BLaER1 (cell line): ENCODE results near the gene ADM2.

Source experiments
- H3K27ac ChIP-seq: shearing (Covaris generic); formaldehyde crosslinking; 2 replicates; pipeline ENCODE4 v1.8.1; 2022
- H3K27me3 ChIP-seq: shearing (Covaris generic); formaldehyde crosslinking; 2 replicates; pipeline ENCODE4 v1.8.1; 2022
- H3K36me3 ChIP-seq: shearing (Covaris generic); formaldehyde crosslinking; 2 replicates; pipeline ENCODE4 v1.8.1; 2022
- H3K4me1 ChIP-seq: shearing (Covaris generic); formaldehyde crosslinking; 2 replicates; pipeline ENCODE4 v1.8.1; 2022
- H3K4me2 ChIP-seq: shearing (Covaris generic); formaldehyde crosslinking; 2 replicates; pipeline ENCODE4 v1.8.1; 2022
- H3K4me3 ChIP-seq: shearing (Covaris generic); formaldehyde crosslinking; 2 replicates; pipeline ENCODE4 v1.8.1; 2022
- H3K9ac ChIP-seq: shearing (Covaris generic); formaldehyde crosslinking; 2 replicates; pipeline ENCODE4 v1.8.1; 2022
- H3K9me3 ChIP-seq: shearing (Covaris generic); formaldehyde crosslinking; 2 replicates; pipeline ENCODE4 v1.8.1; 2022
- H4K20me1 ChIP-seq: shearing (Covaris generic); formaldehyde crosslinking; 2 replicates; pipeline ENCODE4 v1.8.1; 2022
- Cebpa-rat ChIP-seq: shearing (Covaris generic); IDR thresholded peaks from 2 replicates; pipeline ENCODE4 v1.8.1; 2022

Gene ADM2

GRCh38 chr22:50445071-50445879 lies 36.1 kb upstream of the ADM2 start:
- no peak for TF ChIP-seq Cebpa-rat
- Histone ChIP-seq H3K4me3 (peak overlapping the region; percentile 48), H3K27me3 (no peaks in the 10 kb centered on the region), H4K20me1 (peaks cover 20% of the 10 kb centered on the region), H3K9ac (peak overlapping the region; percentile 76), H3K4me2 (peak overlapping the region; percentile 96), H3K9me3 (no peaks in the 10 kb centered on the region), H3K4me1 (peaks cover 90% of the 10 kb centered on the region), H3K36me3 (peaks cover 68% of the 10 kb centered on the region), H3K27ac (peak overlapping the region; percentile 85)

GRCh38 chr22:50445880-50446707 lies 35.2 kb upstream of the ADM2 start:
- H3K27me3 ChIP-seq, result no peaks in the 10 kb centered on the region
- peaks cover 88% of the 10 kb centered on the region for H3K4me1 ChIP-seq
- peak overlapping the region; percentile 76 for H3K9ac ChIP-seq
- H3K27ac ChIP-seq, result peak overlapping the region; percentile 85
- TF ChIP-seq Cebpa-rat, result no peak
- H3K9me3 ChIP-seq, result no peaks in the 10 kb centered on the region
- peak overlapping the region; percentile 96 for H3K4me2 ChIP-seq
- peak overlapping the region; percentile 48 for H3K4me3 ChIP-seq
- peaks cover 68% of the 10 kb centered on the region for H3K36me3 ChIP-seq
- peaks cover 25% of the 10 kb centered on the region for H4K20me1 ChIP-seq

GRCh38 chr22:50446708-50447575 lies 34.4 kb upstream of the ADM2 start:
- Histone ChIP-seq H3K4me1 (peaks cover 79% of the 10 kb centered on the region), H3K27me3 (no peaks in the 10 kb centered on the region), H4K20me1 (peaks cover 25% of the 10 kb centered on the region), H3K4me2 (peak overlapping the region; percentile 96), H3K4me3 (no peak overlapping the region), H3K36me3 (peaks cover 68% of the 10 kb centered on the region), H3K9me3 (no peaks in the 10 kb centered on the region), H3K27ac (0 out of 2 replicates have a peak overlapping the region, but pooled peaks have one; percentile 85), H3K9ac (0 out of 2 replicates have a peak overlapping the region, but pooled peaks have one; percentile 76)
- TF ChIP-seq Cebpa-rat, result no peak

- TF ChIP-seq Cebpa-rat, result no peak
- Histone ChIP-seq H3K36me3 (peaks cover 74% of the 10 kb centered on the region), H3K27ac (peak overlapping the region; percentile 75), H4K20me1 (peaks cover 25% of the 10 kb centered on the region), H3K4me1 (peaks cover 74% of the 10 kb centered on the region), H3K4me2 (peak overlapping the region; percentile 77; the same call in 1 of the 2 replicates), H3K27me3 (no peaks in the 10 kb centered on the region), H3K9ac (no peak overlapping the region), H3K4me3 (no peak overlapping the region), H3K9me3 (no peaks in the 10 kb centered on the region)
Observed at GRCh38 chr22:50447576-50448551, 33.5 kb upstream of the ADM2 start.

- Histone ChIP-seq H3K27me3 (no peaks in the 10 kb centered on the region), H3K36me3 (peaks cover 94% of the 10 kb centered on the region), H4K20me1 (peaks cover 53% of the 10 kb centered on the region), H3K4me3 (no peak overlapping the region), H3K27ac (no peak overlapping the region), H3K9ac (no peak overlapping the region), H3K9me3 (no peaks in the 10 kb centered on the region), H3K4me2 (no peak overlapping the region), H3K4me1 (peaks cover 32% of the 10 kb centered on the region)
- TF ChIP-seq Cebpa-rat, result no peak
Observed at GRCh38 chr22:50452649-50453048, 28.7 kb upstream of the ADM2 start.

GRCh38 chr22:50454556-50455075 lies 26.7 kb upstream of the ADM2 start:
- Histone ChIP-seq H3K9ac (no peak overlapping the region), H3K27ac (no peak overlapping the region), H3K4me2 (no peak overlapping the region), H3K4me1 (peaks cover 13% of the 10 kb centered on the region), H4K20me1 (peaks cover 70% of the 10 kb centered on the region), H3K36me3 (peaks cover 97% of the 10 kb centered on the region), H3K27me3 (no peaks in the 10 kb centered on the region), H3K4me3 (no peak overlapping the region), H3K9me3 (no peaks in the 10 kb centered on the region)
- no peak for TF ChIP-seq Cebpa-rat

GRCh38 chr22:50455201-50455600 lies 26.1 kb upstream of the ADM2 start:
- Histone ChIP-seq H3K4me2 (no peak overlapping the region), H4K20me1 (peaks cover 70% of the 10 kb centered on the region), H3K27me3 (no peaks in the 10 kb centered on the region), H3K27ac (no peak overlapping the region), H3K36me3 (peaks cover 98% of the 10 kb centered on the region), H3K9me3 (no peaks in the 10 kb centered on the region), H3K9ac (no peak overlapping the region), H3K4me3 (no peak overlapping the region), H3K4me1 (peaks cover 7% of the 10 kb centered on the region)
- TF ChIP-seq Cebpa-rat, result no peak

- no peaks in the 10 kb centered on the region for H3K27me3 ChIP-seq
- no peak overlapping the region for H3K4me2 ChIP-seq
- no peak overlapping the region for H3K9ac ChIP-seq
- H3K27ac ChIP-seq, result no peak overlapping the region
- H3K4me1 ChIP-seq, result no peaks in the 10 kb centered on the region
- H3K36me3 ChIP-seq, result peaks cover 98% of the 10 kb centered on the region
- peaks cover 71% of the 10 kb centered on the region for H4K20me1 ChIP-seq
- no peak overlapping the region for H3K4me3 ChIP-seq
- H3K9me3 ChIP-seq, result no peaks in the 10 kb centered on the region
- no peak for TF ChIP-seq Cebpa-rat
Observed at GRCh38 chr22:50456026-50456425, 25.3 kb upstream of the ADM2 start.
